H1 (cell line): ENCODE results near the gene LDLRAD4.

Experiments
- CBX5 ChIP-seq: fragments of 300-800, 300-1000 bp; sonication (generic); IDR thresholded peaks from 2 replicates; pipeline ENCODE4 v1.7.1; 2016; ENCODE audit warnings: antibody characterized with exemption, low read length, low read depth
- CHD2 ChIP-seq: IDR thresholded peaks from 2 replicates; pipeline ENCODE4 v1.6.1; 2012; ENCODE audit warnings: low read length, improper control_type of control experiment
- CTCF ChIP-seq, 3 experiments: IDR thresholded peaks; 1 replicate in 2 of 3; 2 replicates in 1 of 3; pipeline versions ENCODE4 v1.5.1 to v1.6.1; 2011; ENCODE audit warnings: low read length in 3 of 3, mild to moderate bottlenecking in 3 of 3, inconsistent platforms in 2 of 3, low read depth in 1 of 3, moderate library complexity in 1 of 3; ENCODE audit not compliant: insufficient read depth in 1 of 3; ENCODE audit errors: control extremely low read depth in 1 of 3
- JUN ChIP-seq: IDR thresholded peaks from 2 replicates; pipeline ENCODE4 v1.6.1; 2011; ENCODE audit warnings: low read depth, mild to moderate bottlenecking, improper control_type of control experiment, low read length
- POLR2A ChIP-seq, 2 experiments: IDR thresholded peaks; 1 replicate in 1 of 2; 2 replicates in 1 of 2; pipeline ENCODE4 v1.6.1; 2011; ENCODE audit warnings: low read depth in 2 of 2, low read length in 2 of 2, mild to moderate bottlenecking in 2 of 2; ENCODE audit errors: control extremely low read depth in 1 of 2
- POLR2AphosphoS5 ChIP-seq: IDR thresholded peaks from 2 replicates; pipeline ENCODE4 v1.6.1; 2011; ENCODE audit warnings: low read depth, low read length
- RBBP5 ChIP-seq: IDR thresholded peaks from 2 replicates; pipeline ENCODE4 v1.7.1; 2012; ENCODE audit warnings: low read depth, mild to moderate bottlenecking, inconsistent platforms, low read length, moderate library complexity, borderline replicate concordance
- TAF1 ChIP-seq: IDR thresholded peaks from 2 replicates; pipeline ENCODE4 v1.6.1; 2011; ENCODE audit warnings: mild to moderate bottlenecking, low read depth, low read length

GRCh38 chr18:13306583-13306982 lies 88.0 kb downstream of the LDLRAD4 start:
- TF ChIP-seq POLR2A (IDR thresholded peaks at IDR 0.05; ENCODE audit: control extremely low read depth in 1 of 2, low read depth in 2 of 2, low read length in 2 of 2) = no peak
- TF ChIP-seq CTCF (IDR thresholded peaks at IDR 0.05; ENCODE audit: control extremely low read depth in 1 of 3, insufficient read depth in 1 of 3, low read depth in 1 of 3, low read length in 3 of 3) = no peak
- TF ChIP-seq TAF1 = no peak
- TF ChIP-seq CHD2 = no peak
- no peak for TF ChIP-seq RBBP5
- TF ChIP-seq POLR2AphosphoS5 = no peak
- TF ChIP-seq CBX5 = no peak
- no peak for TF ChIP-seq JUN
